ENCODE data around the gene MARK3. TPM values are rescaled to one million over a fixed set of nuclear protein-coding genes. Genes with fewer than 3 reads are reported as not detected.

Gene MARK3
- total and polyA plus RNA-seq, 2 of the 13 experiments (the other 11 are each of a cell fraction or from before 2014, with no cell fraction given) = 47.7 to 56.6 TPM

DNA sequence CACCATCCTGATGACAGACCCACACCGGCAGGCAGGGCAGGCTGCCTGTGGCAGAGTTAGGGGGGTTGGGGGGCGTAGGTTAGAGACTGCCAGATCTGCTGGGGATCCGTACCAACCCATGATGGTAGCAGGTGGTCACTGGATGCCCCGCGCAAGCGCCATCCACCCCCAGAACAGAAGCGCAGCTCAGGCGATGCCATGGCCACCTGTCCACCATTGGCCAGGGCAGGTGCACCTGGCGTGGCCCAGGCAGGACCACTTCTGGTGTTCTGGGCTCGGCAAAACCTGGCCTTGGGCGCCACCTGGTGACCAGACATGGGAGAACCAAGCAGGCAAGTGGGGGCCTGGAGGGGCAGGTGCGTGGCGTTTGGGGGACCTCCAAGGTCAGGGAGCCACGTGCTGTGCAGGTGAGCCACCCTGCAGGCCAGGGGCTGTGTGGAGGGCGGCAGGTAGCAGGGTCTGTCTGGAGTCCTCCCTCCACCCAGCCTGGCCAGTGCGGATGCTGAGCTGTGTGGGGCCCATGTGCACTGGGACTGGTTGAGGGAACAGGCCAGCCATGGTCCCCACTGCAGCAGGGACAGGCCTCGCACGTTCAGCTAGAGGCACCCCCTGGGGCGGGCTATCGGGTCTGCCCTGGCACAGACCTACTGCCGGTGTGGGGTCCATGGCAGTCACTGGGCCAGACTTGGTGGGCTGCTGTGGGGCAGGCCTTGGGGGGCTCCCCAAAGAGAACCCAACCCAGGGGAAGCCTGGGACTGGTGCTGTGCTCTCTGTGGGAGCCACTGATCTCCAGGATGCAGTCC, 161.6 kb downstream of the MARK3 start (continued):
- TF ChIP-seq, protein P1, sequence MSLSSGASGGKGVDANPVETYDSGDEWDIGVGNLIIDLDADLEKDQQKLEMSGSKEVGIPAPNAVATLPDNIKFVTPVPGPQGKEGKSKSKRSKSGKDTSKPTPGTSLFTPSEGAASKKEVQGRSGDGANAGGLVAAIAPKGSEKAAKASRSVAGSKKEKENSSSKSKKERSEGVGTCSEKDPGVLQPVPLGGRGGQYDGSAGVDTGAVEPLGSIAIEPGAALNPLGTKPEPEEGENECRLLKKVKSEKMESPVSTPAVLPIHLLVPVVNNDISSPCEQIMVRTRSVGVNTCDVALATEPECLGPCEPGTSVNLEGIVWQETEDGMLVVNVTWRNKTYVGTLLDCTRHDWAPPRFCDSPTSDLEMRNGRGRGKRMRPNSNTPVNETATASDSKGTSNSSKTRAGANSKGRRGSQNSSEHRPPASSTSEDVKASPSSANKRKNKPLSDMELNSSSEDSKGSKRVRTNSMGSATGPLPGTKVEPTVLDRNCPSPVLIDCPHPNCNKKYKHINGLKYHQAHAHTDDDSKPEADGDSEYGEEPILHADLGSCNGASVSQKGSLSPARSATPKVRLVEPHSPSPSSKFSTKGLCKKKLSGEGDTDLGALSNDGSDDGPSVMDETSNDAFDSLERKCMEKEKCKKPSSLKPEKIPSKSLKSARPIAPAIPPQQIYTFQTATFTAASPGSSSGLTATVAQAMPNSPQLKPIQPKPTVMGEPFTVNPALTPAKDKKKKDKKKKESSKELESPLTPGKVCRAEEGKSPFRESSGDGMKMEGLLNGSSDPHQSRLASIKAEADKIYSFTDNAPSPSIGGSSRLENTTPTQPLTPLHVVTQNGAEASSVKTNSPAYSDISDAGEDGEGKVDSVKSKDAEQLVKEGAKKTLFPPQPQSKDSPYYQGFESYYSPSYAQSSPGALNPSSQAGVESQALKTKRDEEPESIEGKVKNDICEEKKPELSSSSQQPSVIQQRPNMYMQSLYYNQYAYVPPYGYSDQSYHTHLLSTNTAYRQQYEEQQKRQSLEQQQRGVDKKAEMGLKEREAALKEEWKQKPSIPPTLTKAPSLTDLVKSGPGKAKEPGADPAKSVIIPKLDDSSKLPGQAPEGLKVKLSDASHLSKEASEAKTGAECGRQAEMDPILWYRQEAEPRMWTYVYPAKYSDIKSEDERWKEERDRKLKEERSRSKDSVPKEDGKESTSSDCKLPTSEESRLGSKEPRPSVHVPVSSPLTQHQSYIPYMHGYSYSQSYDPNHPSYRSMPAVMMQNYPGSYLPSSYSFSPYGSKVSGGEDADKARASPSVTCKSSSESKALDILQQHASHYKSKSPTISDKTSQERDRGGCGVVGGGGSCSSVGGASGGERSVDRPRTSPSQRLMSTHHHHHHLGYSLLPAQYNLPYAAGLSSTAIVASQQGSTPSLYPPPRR (CRISPR knock-in tag; IDR thresholded peaks at IDR 0.05; ENCODE audit: borderline replicate concordance) = no peak
- TF ChIP-seq HDAC1 (CRISPR knock-in tag; IDR thresholded peaks at IDR 0.05) = no peak
- TF ChIP-seq, protein P2, sequence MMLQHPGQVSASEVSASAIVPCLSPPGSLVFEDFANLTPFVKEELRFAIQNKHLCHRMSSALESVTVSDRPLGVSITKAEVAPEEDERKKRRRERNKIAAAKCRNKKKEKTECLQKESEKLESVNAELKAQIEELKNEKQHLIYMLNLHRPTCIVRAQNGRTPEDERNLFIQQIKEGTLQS (CRISPR knock-in tag; IDR thresholded peaks at IDR 0.05) = no peak
- no peak for TF ChIP-seq SIX1 (CRISPR knock-in tag; IDR thresholded peaks at IDR 0.05; ENCODE audit: borderline replicate concordance)
- no peak for TF ChIP-seq ZNF207 (IDR thresholded peaks at IDR 0.05; ENCODE audit: borderline replicate concordance)
- TF ChIP-seq ZNF563 (CRISPR knock-in tag; IDR thresholded peaks at IDR 0.05) = no peak
- TF ChIP-seq, protein P3, sequence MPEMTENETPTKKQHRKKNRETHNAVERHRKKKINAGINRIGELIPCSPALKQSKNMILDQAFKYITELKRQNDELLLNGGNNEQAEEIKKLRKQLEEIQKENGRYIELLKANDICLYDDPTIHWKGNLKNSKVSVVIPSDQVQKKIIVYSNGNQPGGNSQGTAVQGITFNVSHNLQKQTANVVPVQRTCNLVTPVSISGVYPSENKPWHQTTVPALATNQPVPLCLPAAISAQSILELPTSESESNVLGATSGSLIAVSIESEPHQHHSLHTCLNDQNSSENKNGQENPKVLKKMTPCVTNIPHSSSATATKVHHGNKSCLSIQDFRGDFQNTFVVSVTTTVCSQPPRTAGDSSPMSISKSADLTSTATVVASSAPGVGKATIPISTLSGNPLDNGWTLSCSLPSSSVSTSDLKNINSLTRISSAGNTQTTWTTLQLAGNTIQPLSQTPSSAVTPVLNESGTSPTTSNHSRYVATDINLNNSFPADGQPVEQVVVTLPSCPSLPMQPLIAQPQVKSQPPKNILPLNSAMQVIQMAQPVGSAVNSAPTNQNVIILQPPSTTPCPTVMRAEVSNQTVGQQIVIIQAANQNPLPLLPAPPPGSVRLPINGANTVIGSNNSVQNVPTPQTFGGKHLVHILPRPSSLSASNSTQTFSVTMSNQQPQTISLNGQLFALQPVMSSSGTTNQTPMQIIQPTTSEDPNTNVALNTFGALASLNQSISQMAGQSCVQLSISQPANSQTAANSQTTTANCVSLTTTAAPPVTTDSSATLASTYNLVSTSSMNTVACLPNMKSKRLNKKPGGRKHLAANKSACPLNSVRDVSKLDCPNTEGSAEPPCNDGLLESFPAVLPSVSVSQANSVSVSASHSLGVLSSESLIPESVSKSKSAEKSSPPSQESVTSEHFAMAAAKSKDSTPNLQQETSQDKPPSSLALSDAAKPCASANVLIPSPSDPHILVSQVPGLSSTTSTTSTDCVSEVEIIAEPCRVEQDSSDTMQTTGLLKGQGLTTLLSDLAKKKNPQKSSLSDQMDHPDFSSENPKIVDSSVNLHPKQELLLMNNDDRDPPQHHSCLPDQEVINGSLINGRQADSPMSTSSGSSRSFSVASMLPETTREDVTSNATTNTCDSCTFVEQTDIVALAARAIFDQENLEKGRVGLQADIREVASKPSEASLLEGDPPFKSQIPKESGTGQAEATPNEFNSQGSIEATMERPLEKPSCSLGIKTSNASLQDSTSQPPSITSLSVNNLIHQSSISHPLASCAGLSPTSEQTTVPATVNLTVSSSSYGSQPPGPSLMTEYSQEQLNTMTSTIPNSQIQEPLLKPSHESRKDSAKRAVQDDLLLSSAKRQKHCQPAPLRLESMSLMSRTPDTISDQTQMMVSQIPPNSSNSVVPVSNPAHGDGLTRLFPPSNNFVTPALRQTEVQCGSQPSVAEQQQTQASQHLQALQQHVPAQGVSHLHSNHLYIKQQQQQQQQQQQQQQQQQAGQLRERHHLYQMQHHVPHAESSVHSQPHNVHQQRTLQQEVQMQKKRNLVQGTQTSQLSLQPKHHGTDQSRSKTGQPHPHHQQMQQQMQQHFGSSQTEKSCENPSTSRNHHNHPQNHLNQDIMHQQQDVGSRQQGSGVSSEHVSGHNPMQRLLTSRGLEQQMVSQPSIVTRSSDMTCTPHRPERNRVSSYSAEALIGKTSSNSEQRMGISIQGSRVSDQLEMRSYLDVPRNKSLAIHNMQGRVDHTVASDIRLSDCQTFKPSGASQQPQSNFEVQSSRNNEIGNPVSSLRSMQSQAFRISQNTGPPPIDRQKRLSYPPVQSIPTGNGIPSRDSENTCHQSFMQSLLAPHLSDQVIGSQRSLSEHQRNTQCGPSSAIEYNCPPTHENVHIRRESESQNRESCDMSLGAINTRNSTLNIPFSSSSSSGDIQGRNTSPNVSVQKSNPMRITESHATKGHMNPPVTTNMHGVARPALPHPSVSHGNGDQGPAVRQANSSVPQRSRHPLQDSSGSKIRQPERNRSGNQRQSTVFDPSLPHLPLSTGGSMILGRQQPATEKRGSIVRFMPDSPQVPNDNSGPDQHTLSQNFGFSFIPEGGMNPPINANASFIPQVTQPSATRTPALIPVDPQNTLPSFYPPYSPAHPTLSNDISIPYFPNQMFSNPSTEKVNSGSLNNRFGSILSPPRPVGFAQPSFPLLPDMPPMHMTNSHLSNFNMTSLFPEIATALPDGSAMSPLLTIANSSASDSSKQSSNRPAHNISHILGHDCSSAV (CRISPR knock-in tag; IDR thresholded peaks at IDR 0.05; ENCODE audit: borderline replicate concordance) = no peak
- no peak for TF ChIP-seq FIP1L1 (IDR thresholded peaks at IDR 0.05; ENCODE audit: borderline replicate concordance, insufficient read depth, low read depth, low read length)
- TF ChIP-seq FOXM1 (CRISPR knock-in tag; IDR thresholded peaks at IDR 0.05) = peak; percentile 49; the same call in 1 of the 2 replicates
- TF ChIP-seq, protein P4, sequence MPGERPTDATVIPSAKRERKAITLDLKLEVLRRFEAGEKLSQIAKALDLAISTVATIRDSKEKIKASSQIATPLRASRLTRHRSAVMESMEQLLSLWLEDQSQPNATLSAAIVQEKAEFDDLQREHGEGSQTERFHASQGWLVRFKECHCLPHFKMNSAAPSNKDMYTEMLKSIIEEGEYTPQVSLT (CRISPR knock-in tag; IDR thresholded peaks at IDR 0.05; ENCODE audit: borderline replicate concordance, low read depth) = no peak
- no peak for TF ChIP-seq PITX1 (CRISPR knock-in tag; IDR thresholded peaks at IDR 0.05)
- TF ChIP-seq SMAD9 (CRISPR knock-in tag; IDR thresholded peaks at IDR 0.05) = no peak
